ENCODE results near the gene TRERF1.
"Not testable (repeated sequence)": the region's sequence is repeated elsewhere in the genome, so short reads cannot be mapped to it uniquely, and the experiment has no call there.

The TRERF1 gene

DNA sequence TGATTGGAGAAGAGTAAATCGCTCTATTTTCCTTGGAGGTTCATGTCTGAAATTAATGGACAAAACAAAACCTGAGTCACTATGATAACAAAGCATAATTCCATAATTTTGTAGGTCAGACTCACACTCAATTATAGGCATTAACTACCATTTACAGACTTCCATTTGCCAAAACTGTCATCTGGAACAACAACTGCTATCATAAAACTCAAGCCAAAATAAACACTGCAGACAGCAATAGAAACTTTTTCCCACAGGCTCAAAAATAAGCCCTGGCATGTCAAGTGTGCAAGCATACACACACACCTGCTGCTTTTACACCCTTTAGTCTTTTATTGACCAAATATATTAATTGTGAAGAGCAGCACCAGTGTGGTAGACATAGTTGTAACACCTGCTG is 241.2 kb downstream of the TRERF1 start:
- H3K27ac Mint-ChIP-seq: no peak overlapping the region
- H3K36me3 Mint-ChIP-seq (ENCODE audit: low read depth): peaks cover 21% of the 10 kb centered on the region
- H3K27me3 Mint-ChIP-seq (ENCODE audit: low read depth): no peaks in the 10 kb centered on the region
- H3K4me1 Mint-ChIP-seq (ENCODE audit: low read depth): peaks cover 3% of the 10 kb centered on the region
- no peaks in the 10 kb centered on the region for H3K9me3 Mint-ChIP-seq
- H3K4me3 Mint-ChIP-seq: no peak overlapping the region

- H3K9me3 Mint-ChIP-seq; H3K27me3 Mint-ChIP-seq (ENCODE audit: low read depth); H3K4me1 Mint-ChIP-seq (ENCODE audit: low read depth); H3K27ac Mint-ChIP-seq; H3K4me3 Mint-ChIP-seq: not testable (repeated sequence)
- peaks cover 19% of the 10 kb centered on the region for H3K36me3 Mint-ChIP-seq (ENCODE audit: low read depth)
Measured at GRCh38 chr6:42207559-42207958, 244.2 kb downstream of the TRERF1 start.

- Mint-ChIP-seq H3K9me3 (no peaks in the 10 kb centered on the region), H3K27ac (no peak overlapping the region), H3K4me1 (ENCODE audit: low read depth) (peaks cover 2% of the 10 kb centered on the region), H3K4me3 (no peak overlapping the region), H3K27me3 (ENCODE audit: low read depth) (no peaks in the 10 kb centered on the region), H3K36me3 (ENCODE audit: low read depth) (peaks cover 25% of the 10 kb centered on the region)
Measured at GRCh38 chr6:42204768-42205282, 246.9 kb downstream of the TRERF1 start.

DNA sequence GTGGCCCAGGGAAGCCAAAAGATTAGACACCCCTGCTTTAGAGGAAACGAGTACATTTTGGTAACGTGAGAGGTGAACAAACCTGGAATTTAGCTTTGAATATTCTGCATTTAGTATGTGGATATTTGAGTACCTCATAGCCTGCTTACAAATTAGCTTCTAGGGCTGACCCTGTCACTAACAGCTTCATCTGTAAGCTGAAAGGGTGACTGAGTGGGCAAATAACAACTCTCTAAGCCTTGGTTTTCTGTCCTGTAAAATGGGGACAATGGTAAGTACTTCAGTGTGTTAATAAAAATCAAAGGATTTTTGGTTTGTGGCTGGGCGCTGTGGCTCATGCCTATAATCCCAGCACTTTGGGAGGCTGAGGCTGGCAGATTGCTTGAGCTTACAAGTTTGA is 248.5 kb downstream of the TRERF1 start:
- Mint-ChIP-seq H3K4me3 (no peak overlapping the region), H3K9me3 (no peaks in the 10 kb centered on the region), H3K27ac (no peak overlapping the region), H3K27me3 (ENCODE audit: low read depth) (no peaks in the 10 kb centered on the region), H3K36me3 (ENCODE audit: low read depth) (peaks cover 19% of the 10 kb centered on the region), H3K4me1 (ENCODE audit: low read depth) (peaks cover 5% of the 10 kb centered on the region)

GRCh38 chr6:42202131-42202915 is 249.4 kb downstream of the TRERF1 start:
- H3K9me3 Mint-ChIP-seq; H3K4me1 Mint-ChIP-seq (ENCODE audit: low read depth); H3K4me3 Mint-ChIP-seq; H3K27ac Mint-ChIP-seq; H3K27me3 Mint-ChIP-seq (ENCODE audit: low read depth): not testable (repeated sequence)
- H3K36me3 Mint-ChIP-seq (ENCODE audit: low read depth): peaks cover 16% of the 10 kb centered on the region

GRCh38 chr6:42201382-42201781 is 250.3 kb downstream of the TRERF1 start:
- Mint-ChIP-seq H3K27ac (no peak overlapping the region), H3K4me1 (ENCODE audit: low read depth) (peaks cover 5% of the 10 kb centered on the region), H3K4me3 (no peak overlapping the region), H3K27me3 (ENCODE audit: low read depth) (no peaks in the 10 kb centered on the region), H3K36me3 (ENCODE audit: low read depth) (peaks cover 16% of the 10 kb centered on the region), H3K9me3 (no peaks in the 10 kb centered on the region)

DNA sequence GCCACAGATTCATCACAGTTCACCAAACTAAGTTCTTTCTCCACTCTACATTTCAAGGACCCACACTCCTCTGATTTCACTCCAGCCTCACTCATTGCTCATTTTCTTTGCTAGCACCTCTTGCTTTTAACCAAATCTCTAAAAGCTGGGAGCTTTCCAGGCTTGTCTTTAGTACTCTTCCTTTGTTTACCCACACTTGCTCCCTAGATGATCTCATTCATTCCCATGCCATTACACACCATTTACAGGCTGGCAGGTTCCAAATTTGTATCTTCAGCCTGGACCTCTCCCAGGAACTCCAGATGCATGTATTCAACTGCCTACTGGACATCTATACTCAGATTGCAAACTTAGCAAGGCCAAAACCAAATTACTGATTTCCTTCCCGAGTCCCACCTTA is 251.7 kb downstream of the TRERF1 start:
- no peaks in the 10 kb centered on the region for H3K27me3 Mint-ChIP-seq (ENCODE audit: low read depth)
- H3K9me3 Mint-ChIP-seq: no peaks in the 10 kb centered on the region
- H3K4me1 Mint-ChIP-seq (ENCODE audit: low read depth): peaks cover 5% of the 10 kb centered on the region
- H3K36me3 Mint-ChIP-seq (ENCODE audit: low read depth): peaks cover 9% of the 10 kb centered on the region
- no peak overlapping the region for H3K4me3 Mint-ChIP-seq
- H3K27ac Mint-ChIP-seq: no peak overlapping the region

DNA sequence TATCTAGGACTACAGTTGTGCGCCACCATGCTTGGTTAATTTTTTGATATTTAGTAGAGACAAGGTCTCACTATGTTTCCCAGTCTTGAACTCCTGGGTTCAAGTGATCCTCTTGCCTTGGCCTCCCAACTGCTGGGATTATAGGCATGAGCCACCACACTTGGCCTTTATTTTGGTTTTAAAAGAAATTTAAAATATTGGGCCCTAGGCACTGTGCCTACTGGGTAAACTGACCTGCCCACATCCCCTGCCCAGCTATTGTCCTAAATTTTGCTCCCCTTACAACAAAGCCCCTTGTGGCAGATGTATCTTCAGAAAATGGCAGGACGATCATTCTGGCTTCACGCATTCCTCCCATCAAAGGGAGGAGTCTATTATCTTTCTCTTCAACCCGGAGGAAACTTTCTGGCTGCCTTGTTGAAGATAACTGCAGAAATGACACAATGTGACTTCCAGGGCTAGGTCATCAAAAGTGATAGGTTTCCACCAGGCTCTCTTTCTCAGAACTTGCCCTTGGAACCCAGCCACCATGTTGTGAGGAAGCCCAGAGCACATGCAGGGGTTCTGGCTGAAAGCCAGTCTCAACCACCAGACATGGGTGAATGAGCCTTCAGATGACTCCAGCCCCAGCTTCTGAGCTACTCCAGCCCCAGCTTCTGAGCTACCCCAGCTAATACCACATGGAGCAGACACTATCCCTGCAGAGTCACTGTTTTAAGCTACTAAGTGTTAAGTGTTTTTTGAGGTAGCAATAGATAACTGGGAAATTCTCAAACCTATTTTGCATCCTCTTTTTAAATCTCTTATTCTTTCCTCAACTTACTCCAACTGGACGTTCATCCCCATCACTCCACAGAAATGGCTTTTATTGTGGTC is 252.4 kb downstream of the TRERF1 start:
- Mint-ChIP-seq H3K4me3 (no peak overlapping the region), H3K27ac (no peak overlapping the region), H3K27me3 (ENCODE audit: low read depth) (no peaks in the 10 kb centered on the region), H3K36me3 (ENCODE audit: low read depth) (peaks cover 8% of the 10 kb centered on the region), H3K4me1 (ENCODE audit: low read depth) (peaks cover 5% of the 10 kb centered on the region), H3K9me3 (no peaks in the 10 kb centered on the region)

DNA sequence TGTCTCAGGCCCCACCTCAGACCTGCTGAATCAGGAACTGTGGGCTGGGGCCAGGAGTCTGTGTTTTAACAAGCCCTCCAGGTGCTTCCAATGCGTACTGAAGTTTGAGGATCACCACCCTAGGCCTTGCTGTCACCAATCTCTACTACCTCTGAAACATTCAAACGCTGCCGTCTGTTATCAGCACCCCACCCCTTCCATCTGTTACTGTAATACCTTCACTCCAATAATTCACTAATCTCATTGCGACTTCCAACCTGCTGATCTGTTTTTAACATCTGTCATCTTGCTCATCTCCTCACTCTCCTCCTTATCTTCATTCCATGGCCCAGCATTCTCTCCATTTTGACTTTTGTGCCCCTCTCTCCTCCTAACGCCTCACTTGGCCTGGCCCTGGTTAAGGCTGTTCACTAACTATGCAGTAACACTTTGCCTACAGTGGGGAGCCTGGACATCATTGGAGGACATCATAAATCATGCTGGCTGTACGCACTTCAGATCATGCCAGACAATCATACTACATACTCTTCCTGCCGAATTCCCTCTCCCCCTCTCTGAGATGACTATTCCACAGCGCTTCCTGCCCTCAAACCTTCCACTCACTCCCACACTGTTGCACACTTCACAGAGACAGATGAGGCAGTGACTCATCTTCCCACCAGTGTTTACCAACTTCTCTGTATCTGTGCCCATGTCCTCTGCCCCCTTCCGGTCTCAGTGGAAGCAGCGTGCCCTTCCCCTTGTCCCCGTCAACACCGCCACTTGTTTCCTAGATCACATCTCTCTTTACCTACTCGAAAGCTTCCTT is 254.0 kb downstream of the TRERF1 start:
- Mint-ChIP-seq H3K4me1 (ENCODE audit: low read depth) (peaks cover 5% of the 10 kb centered on the region), H3K36me3 (ENCODE audit: low read depth) (peaks cover 8% of the 10 kb centered on the region), H3K27me3 (ENCODE audit: low read depth) (no peaks in the 10 kb centered on the region), H3K4me3 (no peak overlapping the region), H3K27ac (no peak overlapping the region), H3K9me3 (no peaks in the 10 kb centered on the region)

GRCh38 chr6:42195415-42195814 is 256.3 kb downstream of the TRERF1 start:
- peaks cover 6% of the 10 kb centered on the region for H3K36me3 Mint-ChIP-seq (ENCODE audit: low read depth)
- no peaks in the 10 kb centered on the region for H3K9me3 Mint-ChIP-seq
- peaks cover 2% of the 10 kb centered on the region for H3K4me1 Mint-ChIP-seq (ENCODE audit: low read depth)
- H3K27ac Mint-ChIP-seq: no peak overlapping the region
- no peak overlapping the region for H3K4me3 Mint-ChIP-seq
- no peaks in the 10 kb centered on the region for H3K27me3 Mint-ChIP-seq (ENCODE audit: low read depth)

DNA sequence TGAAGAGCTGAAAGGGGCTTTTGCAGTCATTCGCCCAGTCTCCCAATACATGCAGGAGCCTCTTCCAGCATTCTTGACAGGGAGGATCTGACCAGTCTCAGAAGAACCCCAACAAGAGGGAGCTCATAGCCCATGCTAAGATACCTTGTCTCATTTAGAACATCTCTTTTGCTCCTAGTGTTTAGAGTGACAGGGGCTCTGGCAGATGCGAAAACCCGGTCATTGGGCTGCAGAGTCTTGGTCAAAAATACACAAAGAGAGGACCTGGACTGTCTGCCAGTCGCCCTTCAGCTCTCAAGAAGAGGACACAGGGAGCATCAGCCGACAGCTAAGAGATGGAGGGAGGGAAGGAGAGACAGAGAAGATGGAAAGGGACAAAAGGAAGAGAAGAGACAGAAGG is 257.7 kb downstream of the TRERF1 start:
- H3K27ac Mint-ChIP-seq: no peak overlapping the region
- no peaks in the 10 kb centered on the region for H3K4me1 Mint-ChIP-seq (ENCODE audit: low read depth)
- H3K27me3 Mint-ChIP-seq (ENCODE audit: low read depth): no peaks in the 10 kb centered on the region
- no peaks in the 10 kb centered on the region for H3K9me3 Mint-ChIP-seq
- H3K4me3 Mint-ChIP-seq: no peak overlapping the region
- no peaks in the 10 kb centered on the region for H3K36me3 Mint-ChIP-seq (ENCODE audit: low read depth)

GRCh38 chr6:42193491-42193894 is 258.2 kb downstream of the TRERF1 start:
- H3K4me1 Mint-ChIP-seq (ENCODE audit: low read depth): no peaks in the 10 kb centered on the region
- H3K4me3 Mint-ChIP-seq: no peak overlapping the region
- no peak overlapping the region for H3K27ac Mint-ChIP-seq
- no peaks in the 10 kb centered on the region for H3K36me3 Mint-ChIP-seq (ENCODE audit: low read depth)
- H3K27me3 Mint-ChIP-seq (ENCODE audit: low read depth): no peaks in the 10 kb centered on the region
- H3K9me3 Mint-ChIP-seq: no peaks in the 10 kb centered on the region

- H3K27me3 Mint-ChIP-seq (ENCODE audit: low read depth); H3K4me1 Mint-ChIP-seq (ENCODE audit: low read depth); H3K27ac Mint-ChIP-seq; H3K9me3 Mint-ChIP-seq; H3K4me3 Mint-ChIP-seq; H3K36me3 Mint-ChIP-seq (ENCODE audit: low read depth): not testable (repeated sequence)
Measured at GRCh38 chr6:42192385-42192784, 259.3 kb downstream of the TRERF1 start.

- no peaks in the 10 kb centered on the region for H3K4me1 Mint-ChIP-seq (ENCODE audit: low read depth)
- no peak overlapping the region for H3K4me3 Mint-ChIP-seq
- no peaks in the 10 kb centered on the region for H3K9me3 Mint-ChIP-seq
- no peak overlapping the region for H3K27ac Mint-ChIP-seq
- H3K27me3 Mint-ChIP-seq (ENCODE audit: low read depth): no peaks in the 10 kb centered on the region
- H3K36me3 Mint-ChIP-seq (ENCODE audit: low read depth): no peaks in the 10 kb centered on the region
Measured at GRCh38 chr6:42190554-42191183, 261.1 kb downstream of the TRERF1 start.
